Stomach (tissue), 4 donors: ENCODE measurements around the gene NCKAP1.

Source experiments
- POLR2A ChIP-seq, 4 donors: fragments of 450-650 bp; IDR thresholded peaks; one replicate each; pipeline ENCODE4 v1.6.1; 2016; ENCODE audit warnings: antibody characterized with exemption in 4 of 4, control low read depth in 2 of 4, mild to moderate bottlenecking in 1 of 4, moderate library complexity in 1 of 4
- TF ChIP-seq, protein P1 (sequence below), 7 experiments: fragments of 450-650 bp in 4 of 7; fragments of 200-600 bp in 3 of 7; sonication (generic) in 3 of 7; IDR thresholded peaks; one replicate each; pipeline ENCODE4 v1.5.1; 2016 to 2019; ENCODE audit warnings: antibody characterized with exemption in 7 of 7, control low read depth in 2 of 7, mild to moderate bottlenecking in 1 of 7

GRCh38 chr2:183057333-183057985, 19.2 kb upstream of the NCKAP1 start:
- TF ChIP-seq, protein P1, sequence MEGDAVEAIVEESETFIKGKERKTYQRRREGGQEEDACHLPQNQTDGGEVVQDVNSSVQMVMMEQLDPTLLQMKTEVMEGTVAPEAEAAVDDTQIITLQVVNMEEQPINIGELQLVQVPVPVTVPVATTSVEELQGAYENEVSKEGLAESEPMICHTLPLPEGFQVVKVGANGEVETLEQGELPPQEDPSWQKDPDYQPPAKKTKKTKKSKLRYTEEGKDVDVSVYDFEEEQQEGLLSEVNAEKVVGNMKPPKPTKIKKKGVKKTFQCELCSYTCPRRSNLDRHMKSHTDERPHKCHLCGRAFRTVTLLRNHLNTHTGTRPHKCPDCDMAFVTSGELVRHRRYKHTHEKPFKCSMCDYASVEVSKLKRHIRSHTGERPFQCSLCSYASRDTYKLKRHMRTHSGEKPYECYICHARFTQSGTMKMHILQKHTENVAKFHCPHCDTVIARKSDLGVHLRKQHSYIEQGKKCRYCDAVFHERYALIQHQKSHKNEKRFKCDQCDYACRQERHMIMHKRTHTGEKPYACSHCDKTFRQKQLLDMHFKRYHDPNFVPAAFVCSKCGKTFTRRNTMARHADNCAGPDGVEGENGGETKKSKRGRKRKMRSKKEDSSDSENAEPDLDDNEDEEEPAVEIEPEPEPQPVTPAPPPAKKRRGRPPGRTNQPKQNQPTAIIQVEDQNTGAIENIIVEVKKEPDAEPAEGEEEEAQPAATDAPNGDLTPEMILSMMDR (IDR thresholded peaks at IDR 0.05), result no peak
- no peak for TF ChIP-seq POLR2A (IDR thresholded peaks at IDR 0.05)
